GM12891 (cell line): ENCODE data around the gene BLOC1S1.

Experiments
- POLR2A ChIP-seq: IDR thresholded peaks from 2 replicates; pipeline ENCODE4 v1.6.1; 2011; ENCODE audit warnings: low read depth, low read length, control low read depth
- POLR2AphosphoS5 ChIP-seq: IDR thresholded peaks from 2 replicates; pipeline ENCODE4 v1.6.1; 2011; ENCODE audit warnings: low read depth, low read length, control low read depth
- TAF1 ChIP-seq: IDR thresholded peaks from 2 replicates; pipeline ENCODE4 v1.6.1; 2011; ENCODE audit warnings: low read depth, low read length, control low read depth

- no peak for TF ChIP-seq POLR2AphosphoS5
- TF ChIP-seq TAF1, result no peak
- no peak for TF ChIP-seq POLR2A
Measured at GRCh38 chr12:55757701-55758100, 41.9 kb downstream of the BLOC1S1 start.
